IPS-18a (cell line): ENCODE measurements around the gene WARS2.

ENCODE experiments used
- H3K27ac ChIP-seq: one replicate; pipeline ENCODE4 v1.5.1; 2013; ENCODE audit warnings: low read length
- H3K27me3 ChIP-seq: one replicate; pipeline ENCODE4 v1.6.1; 2013; ENCODE audit warnings: mild to moderate bottlenecking, low read length; ENCODE audit not compliant: control insufficient read depth, insufficient read depth
- H3K36me3 ChIP-seq: one replicate; pipeline ENCODE4 v1.6.1; 2013; ENCODE audit warnings: low read depth, low read length; ENCODE audit not compliant: control insufficient read depth
- H3K4me1 ChIP-seq: one replicate; pipeline ENCODE4 v1.6.1; 2013; ENCODE audit warnings: low read depth, low read length; ENCODE audit not compliant: control insufficient read depth
- H3K4me3 ChIP-seq: one replicate; pipeline ENCODE4 v1.5.1; 2013; ENCODE audit warnings: low read length
- H3K9ac ChIP-seq: one replicate; pipeline ENCODE4 v1.6.1; 2013; ENCODE audit warnings: mild to moderate bottlenecking, low read length, moderate library complexity
- H3K9me3 ChIP-seq: one replicate; pipeline ENCODE4 v1.6.1; 2013; ENCODE audit warnings: low read depth, low read length; ENCODE audit not compliant: control insufficient read depth

The WARS2 gene

DNA sequence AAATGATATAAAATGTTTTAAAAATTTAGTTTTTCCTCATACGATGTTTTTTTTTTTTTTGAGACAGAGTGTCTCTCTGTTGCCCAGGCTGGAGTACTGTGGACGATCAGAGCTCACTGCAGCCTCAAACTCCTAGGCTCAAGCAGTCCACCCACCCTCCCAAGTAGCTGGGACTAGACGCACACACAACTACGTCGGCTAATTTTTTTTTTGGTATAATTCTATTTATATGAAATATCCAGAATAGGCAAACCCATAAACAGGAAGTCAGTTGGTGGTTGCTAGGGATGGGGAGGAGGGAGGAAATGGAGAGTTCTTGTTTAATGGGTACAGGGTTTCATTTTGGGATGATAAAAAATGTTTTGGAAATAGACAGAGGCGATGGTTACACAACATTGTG is 56.5 kb downstream of the WARS2 start:
- H3K27me3 ChIP-seq, result no peaks in the 10 kb centered on the region
- H3K9ac ChIP-seq, result no peak overlapping the region
- no peak overlapping the region for H3K4me3 ChIP-seq
- no peaks in the 10 kb centered on the region for H3K9me3 ChIP-seq
- no peaks in the 10 kb centered on the region for H3K36me3 ChIP-seq
- no peak overlapping the region for H3K27ac ChIP-seq
- H3K4me1 ChIP-seq, result peaks cover 18% of the 10 kb centered on the region

DNA sequence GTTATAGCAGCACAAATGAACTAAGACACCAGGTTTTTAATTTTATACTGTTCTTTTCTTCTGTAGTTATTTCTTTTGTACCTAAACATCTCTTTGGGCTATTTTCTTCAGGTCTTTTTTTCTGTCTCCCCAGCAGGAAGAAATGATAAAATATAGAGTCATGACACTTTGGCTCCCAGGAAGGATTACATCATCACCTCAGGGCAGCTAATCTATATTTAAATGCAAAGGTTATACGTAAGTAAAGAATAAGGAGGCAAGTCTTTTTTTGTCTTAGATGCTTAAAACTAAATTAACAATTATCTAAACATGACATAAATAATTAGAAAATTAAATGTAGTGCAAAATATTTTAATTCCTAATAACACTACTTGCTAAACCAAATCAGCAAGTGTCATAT is 57.0 kb downstream of the WARS2 start:
- H3K27ac ChIP-seq, result no peak overlapping the region
- H3K27me3 ChIP-seq, result no peaks in the 10 kb centered on the region
- no peaks in the 10 kb centered on the region for H3K36me3 ChIP-seq
- peaks cover 18% of the 10 kb centered on the region for H3K4me1 ChIP-seq
- H3K4me3 ChIP-seq, result no peak overlapping the region
- H3K9ac ChIP-seq, result no peak overlapping the region
- no peaks in the 10 kb centered on the region for H3K9me3 ChIP-seq

DNA sequence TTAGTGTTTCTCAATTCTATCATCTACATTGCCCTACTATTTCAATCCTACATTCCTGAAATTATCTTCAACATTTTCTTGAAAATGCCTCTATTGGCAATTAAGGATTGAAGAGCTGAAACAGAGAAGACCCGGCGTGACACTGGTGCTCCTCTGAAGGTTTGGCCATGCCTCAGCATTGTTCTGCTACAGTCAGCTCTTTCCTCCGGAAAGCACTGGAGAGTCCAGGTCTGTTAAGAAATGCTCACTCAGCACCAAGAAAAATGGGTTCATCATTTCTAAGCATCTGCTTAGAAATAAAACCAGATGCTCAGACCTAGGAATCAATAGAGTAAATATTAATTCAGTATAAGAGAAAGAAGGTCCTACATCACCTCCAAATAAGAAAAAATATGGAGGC is 58.8 kb downstream of the WARS2 start:
- Histone ChIP-seq H3K9ac (no peak overlapping the region), H3K27ac (no peak overlapping the region), H3K4me1 (peaks cover 11% of the 10 kb centered on the region), H3K36me3 (no peaks in the 10 kb centered on the region), H3K4me3 (no peak overlapping the region), H3K9me3 (no peaks in the 10 kb centered on the region), H3K27me3 (no peaks in the 10 kb centered on the region)

DNA sequence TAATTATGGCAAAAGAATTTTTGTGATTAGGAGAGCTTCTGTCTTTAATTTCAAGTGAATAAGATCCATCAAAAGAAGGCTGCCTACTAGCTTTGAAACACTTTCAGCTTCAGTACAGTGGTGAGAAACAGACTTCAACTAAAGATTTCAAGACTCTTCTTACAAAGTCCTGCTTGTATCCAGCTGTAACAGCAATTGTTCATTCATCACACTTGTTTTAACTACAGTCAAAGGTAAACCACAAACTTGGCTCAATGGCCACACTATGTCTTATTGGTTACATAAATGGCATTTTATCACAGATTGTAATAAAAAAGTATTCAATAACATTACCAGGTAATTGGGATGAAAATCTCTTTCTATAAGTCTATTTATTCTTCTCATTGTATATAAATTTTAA is 59.2 kb downstream of the WARS2 start:
- Histone ChIP-seq H3K27me3 (no peaks in the 10 kb centered on the region), H3K9me3 (no peaks in the 10 kb centered on the region), H3K27ac (no peak overlapping the region), H3K4me1 (peaks cover 11% of the 10 kb centered on the region), H3K9ac (no peak overlapping the region), H3K4me3 (no peak overlapping the region), H3K36me3 (no peaks in the 10 kb centered on the region)

DNA sequence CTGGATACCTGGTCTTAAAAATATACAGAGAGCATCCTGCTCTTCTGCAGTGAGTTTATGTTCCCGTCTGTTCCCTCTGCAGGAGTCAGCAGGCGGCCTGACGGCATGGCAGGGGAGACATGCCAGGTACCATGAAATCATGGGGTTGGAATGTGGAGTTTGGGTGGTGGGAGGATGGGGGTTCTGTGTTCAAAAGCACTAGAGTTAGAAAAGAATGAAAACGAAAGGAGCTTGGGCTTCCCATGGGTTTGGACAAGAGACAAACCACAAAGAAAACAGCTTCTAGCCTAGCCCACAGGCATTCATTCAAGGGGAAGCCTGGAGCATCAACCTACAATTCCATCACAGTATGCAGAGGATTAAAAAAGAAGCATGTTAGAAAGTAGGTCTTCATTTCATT is 59.9 kb downstream of the WARS2 start:
- H3K9me3 ChIP-seq, result no peaks in the 10 kb centered on the region
- H3K4me1 ChIP-seq, result peaks cover 11% of the 10 kb centered on the region
- H3K27ac ChIP-seq, result no peak overlapping the region
- H3K9ac ChIP-seq, result no peak overlapping the region
- no peaks in the 10 kb centered on the region for H3K27me3 ChIP-seq
- peak overlapping the region; percentile 3 for H3K4me3 ChIP-seq
- H3K36me3 ChIP-seq, result no peaks in the 10 kb centered on the region

DNA sequence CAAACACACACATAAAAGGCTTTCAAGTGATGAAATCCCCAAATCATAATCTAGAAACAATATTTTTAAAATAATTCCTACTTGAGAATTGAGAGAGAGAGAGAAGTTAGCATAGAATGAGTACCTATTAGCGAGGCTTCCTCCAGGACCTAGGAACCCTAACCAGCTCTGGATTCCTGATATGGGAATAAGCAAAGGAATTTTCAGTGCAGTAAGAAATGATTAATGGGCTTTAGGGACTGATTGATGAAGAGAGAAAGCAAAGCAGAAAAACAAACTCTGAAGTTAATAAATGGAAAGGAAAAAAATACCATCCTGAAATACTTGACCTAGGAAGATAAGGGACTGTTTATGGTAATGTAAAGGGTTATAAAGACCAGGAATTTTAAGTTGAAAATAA is 60.6 kb downstream of the WARS2 start:
- Histone ChIP-seq H3K27me3 (no peaks in the 10 kb centered on the region), H3K9me3 (no peaks in the 10 kb centered on the region), H3K4me1 (peaks cover 11% of the 10 kb centered on the region), H3K36me3 (no peaks in the 10 kb centered on the region), H3K9ac (no peak overlapping the region), H3K27ac (no peak overlapping the region), H3K4me3 (no peak overlapping the region)

DNA sequence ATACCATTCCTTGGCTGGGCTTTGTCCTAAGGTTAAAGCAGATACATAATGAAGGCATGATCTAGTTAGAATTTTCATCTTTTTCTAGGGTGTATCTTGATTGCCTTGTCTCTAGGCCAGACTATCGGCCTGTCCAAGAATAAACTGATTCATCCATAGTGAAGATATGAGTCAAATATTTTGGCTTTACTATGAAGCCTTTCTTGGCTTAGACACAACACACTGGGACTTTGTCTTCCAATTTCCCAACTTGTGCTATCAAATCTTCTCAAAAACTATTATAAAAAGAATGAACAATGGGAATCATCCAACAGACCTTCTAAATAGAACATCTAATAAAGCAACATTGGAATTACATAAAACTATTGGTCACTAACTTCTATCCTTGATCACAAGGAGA is 64.8 kb downstream of the WARS2 start:
- no peak overlapping the region for H3K4me3 ChIP-seq
- no peak overlapping the region for H3K27ac ChIP-seq
- H3K9me3 ChIP-seq, result no peaks in the 10 kb centered on the region
- no peaks in the 10 kb centered on the region for H3K36me3 ChIP-seq
- no peaks in the 10 kb centered on the region for H3K27me3 ChIP-seq
- no peak overlapping the region for H3K9ac ChIP-seq
- H3K4me1 ChIP-seq, result peaks cover 5% of the 10 kb centered on the region

DNA sequence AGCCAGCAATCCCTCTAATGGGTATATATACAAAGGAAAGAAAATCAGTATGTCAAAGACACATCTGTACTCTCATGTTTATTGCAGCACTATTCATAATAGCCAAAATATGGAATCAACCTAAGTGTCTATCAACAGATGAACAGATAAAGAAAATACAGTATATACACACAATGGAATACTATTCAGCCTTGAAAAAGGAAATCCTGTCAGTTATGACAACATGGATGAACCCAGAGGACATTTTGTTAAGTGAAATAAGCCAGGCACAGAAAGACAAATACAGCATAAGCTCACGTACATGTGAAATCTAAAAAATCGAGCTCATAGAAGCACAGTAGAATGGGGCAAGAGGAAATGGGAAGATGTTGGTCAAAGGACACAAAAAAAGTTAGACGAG is 69.1 kb downstream of the WARS2 start:
- Histone ChIP-seq H3K9me3 (no peaks in the 10 kb centered on the region), H3K27ac (no peak overlapping the region), H3K27me3 (no peaks in the 10 kb centered on the region), H3K9ac (no peak overlapping the region), H3K4me3 (no peak overlapping the region), H3K36me3 (no peaks in the 10 kb centered on the region), H3K4me1 (no peaks in the 10 kb centered on the region)

DNA sequence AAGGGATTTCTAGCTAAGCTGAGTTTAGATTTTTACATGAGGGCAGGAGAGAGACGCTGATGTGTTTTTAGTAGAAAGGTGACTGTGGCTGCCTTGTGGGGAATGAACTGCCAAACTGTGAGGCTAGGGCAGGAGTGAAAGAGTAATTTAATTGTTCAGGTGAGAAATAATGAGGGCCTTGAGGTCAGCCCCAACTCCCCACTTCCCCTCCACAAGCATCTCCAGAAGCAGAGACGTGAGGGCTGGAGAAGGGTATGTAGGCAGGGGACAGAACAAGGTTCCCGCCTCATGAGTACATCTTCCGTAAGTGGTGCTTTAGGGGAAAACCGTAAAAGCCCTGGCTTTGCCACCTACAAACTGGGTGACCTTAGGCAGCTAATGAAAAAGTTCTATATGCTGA is 70.8 kb downstream of the WARS2 start:
- Histone ChIP-seq H3K27ac (no peak overlapping the region), H3K27me3 (no peaks in the 10 kb centered on the region), H3K36me3 (no peaks in the 10 kb centered on the region), H3K9me3 (no peaks in the 10 kb centered on the region), H3K9ac (no peak overlapping the region), H3K4me1 (no peaks in the 10 kb centered on the region), H3K4me3 (no peak overlapping the region)

DNA sequence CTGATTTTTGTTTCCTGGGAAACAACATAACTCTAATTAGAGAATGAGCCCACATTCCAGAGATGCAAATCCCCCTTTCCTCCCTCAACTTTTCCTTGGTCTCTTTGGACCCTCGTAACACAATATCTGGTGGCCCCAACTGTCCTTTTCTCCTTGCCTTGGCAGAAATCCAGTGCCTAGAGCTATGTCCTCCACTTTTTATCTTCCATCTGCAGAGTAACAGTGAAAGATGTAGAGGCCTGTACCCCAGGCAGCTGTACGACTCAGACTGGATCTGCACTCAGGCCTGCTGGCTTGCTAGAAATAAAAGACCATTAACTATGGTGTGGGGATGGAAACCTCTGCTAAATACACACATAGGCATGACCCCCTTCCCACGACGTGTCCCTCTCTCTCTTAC is 72.0 kb downstream of the WARS2 start:
- H3K27ac ChIP-seq, result no peak overlapping the region
- H3K27me3 ChIP-seq, result no peaks in the 10 kb centered on the region
- H3K36me3 ChIP-seq, result no peaks in the 10 kb centered on the region
- no peaks in the 10 kb centered on the region for H3K4me1 ChIP-seq
- H3K4me3 ChIP-seq, result no peak overlapping the region
- H3K9me3 ChIP-seq, result no peaks in the 10 kb centered on the region
- no peak overlapping the region for H3K9ac ChIP-seq

DNA sequence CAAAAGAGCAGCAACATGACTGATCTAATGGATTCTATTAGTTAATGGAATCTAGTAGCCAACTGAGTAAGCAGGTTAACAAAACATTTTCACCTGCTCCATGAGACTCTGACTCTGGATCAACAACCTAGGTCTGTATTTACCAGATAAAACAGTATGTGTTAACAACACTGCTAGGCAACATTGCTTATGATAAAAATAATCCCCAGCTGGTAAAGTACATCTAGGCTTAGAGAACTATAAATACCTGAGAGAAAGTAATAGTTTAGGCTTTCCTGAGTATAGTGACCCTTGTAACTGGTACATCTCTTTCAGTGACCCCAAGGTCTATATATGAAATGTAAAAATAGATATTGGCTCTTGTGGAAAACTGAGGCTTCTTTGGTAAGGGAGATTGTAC is 78.8 kb downstream of the WARS2 start:
- Histone ChIP-seq H3K36me3 (no peaks in the 10 kb centered on the region), H3K9me3 (no peaks in the 10 kb centered on the region), H3K4me3 (no peak overlapping the region), H3K27me3 (no peaks in the 10 kb centered on the region), H3K27ac (no peak overlapping the region), H3K4me1 (no peaks in the 10 kb centered on the region), H3K9ac (no peak overlapping the region)

DNA sequence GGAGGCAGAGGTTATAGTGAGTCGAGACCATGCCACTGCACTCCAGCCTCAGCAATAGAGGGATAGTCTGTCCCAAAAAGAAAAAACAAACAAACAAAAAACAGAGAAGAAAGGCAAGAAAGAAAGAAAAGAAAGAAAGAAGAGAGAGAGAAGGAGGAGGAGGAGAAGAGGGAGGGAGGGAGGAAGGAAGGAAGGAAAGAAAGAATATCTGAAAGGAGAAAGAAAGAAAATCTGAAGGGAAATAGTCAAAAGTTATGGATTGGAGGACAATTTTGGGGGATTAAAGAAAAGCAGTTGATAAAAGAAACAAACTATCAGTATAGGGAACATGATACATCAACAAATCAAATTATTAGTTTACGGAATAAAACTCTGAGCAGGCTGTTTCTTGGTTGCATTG is 84.9 kb downstream of the WARS2 start:
- Histone ChIP-seq H3K9ac (no peak overlapping the region), H3K4me3 (no peak overlapping the region), H3K9me3 (no peaks in the 10 kb centered on the region), H3K27ac (no peak overlapping the region), H3K4me1 (no peaks in the 10 kb centered on the region), H3K27me3 (no peaks in the 10 kb centered on the region), H3K36me3 (no peaks in the 10 kb centered on the region)

DNA sequence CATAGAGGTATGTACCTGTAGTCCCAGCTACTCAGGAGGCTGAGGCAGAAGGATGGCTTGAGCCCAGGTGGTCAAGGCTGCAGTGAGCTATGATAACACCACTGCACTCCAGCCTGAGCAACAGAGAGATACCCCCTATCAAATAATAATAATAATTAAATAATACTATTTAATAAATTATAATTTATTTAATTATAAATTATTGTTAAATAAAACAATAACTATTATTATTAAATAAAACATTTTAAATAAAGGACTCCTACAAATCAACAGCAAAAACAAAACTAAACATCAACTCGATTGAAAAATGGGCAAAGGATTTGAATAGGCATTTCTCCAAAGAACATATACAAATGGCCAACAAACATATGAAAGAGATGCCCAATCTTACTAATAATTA is 86.5 kb downstream of the WARS2 start:
- no peak overlapping the region for H3K4me3 ChIP-seq
- H3K27me3 ChIP-seq, result no peaks in the 10 kb centered on the region
- no peak overlapping the region for H3K27ac ChIP-seq
- H3K36me3 ChIP-seq, result no peaks in the 10 kb centered on the region
- H3K9me3 ChIP-seq, result no peaks in the 10 kb centered on the region
- H3K9ac ChIP-seq, result no peak overlapping the region
- H3K4me1 ChIP-seq, result no peaks in the 10 kb centered on the region
